SJSA1 (cell line): ENCODE data around the gene P2RX1. TPM values are rescaled to one million over a fixed set of nuclear protein-coding genes. Genes with fewer than 3 reads are reported as not detected.

Experiments
- DNase-seq, 2 experiments: peaks; one replicate each; pipeline ENCODE4 v3.0.0-alpha.2; 2015 to 2020; ENCODE audit warnings: low spot score in 2 of 2, low read depth in 1 of 2
- H3K27ac ChIP-seq: fragments of 250-450 bp; sonication (Bioruptor Pico); 2 replicates; pipeline ENCODE4 v1.5.1; 2020; ENCODE audit warnings: mild to moderate bottlenecking, moderate library complexity
- H3K27me3 ChIP-seq: fragments of 250-450 bp; sonication (Bioruptor Pico); replicated peaks from 2 replicates; pipeline ENCODE4 v1.5.1; 2020; ENCODE audit warnings: mild to moderate bottlenecking, moderate library complexity
- H3K36me3 ChIP-seq: fragments of 250-450 bp; sonication (Bioruptor Pico); 2 replicates; pipeline ENCODE4 v1.5.1; 2020; ENCODE audit warnings: mild to moderate bottlenecking
- H3K4me1 ChIP-seq: fragments of 250-450 bp; sonication (Bioruptor Pico); replicated peaks from 2 replicates; pipeline ENCODE4 v1.6.1; 2021; ENCODE audit warnings: mild to moderate bottlenecking
- H3K4me3 ChIP-seq: fragments of 250-450 bp; sonication (Bioruptor Pico); 2 replicates; pipeline ENCODE4 v1.5.1; 2020; ENCODE audit warnings: mild to moderate bottlenecking
- H3K9me3 ChIP-seq: fragments of 250-450 bp; sonication (Bioruptor Pico); replicated peaks from 2 replicates; pipeline ENCODE4 v1.5.1; 2020; ENCODE audit warnings: mild to moderate bottlenecking
- total RNA-seq: library from RNA; depleted of rRNA; stranded (reverse); fragments of >200 nt; shearing (Covaris generic); gene quantifications from 2 replicates; pipeline ENCODE4 v1.2.3, GENCODE V29; 2014

P2RX1 gene
- total RNA-seq, 1 experiment from 2014 or later, result 9.6 TPM

- H3K27me3 ChIP-seq, result no peaks in the 10 kb centered on the region
- DNase-seq, result no peak
- no peaks in the 10 kb centered on the region for H3K4me1 ChIP-seq
- no peak overlapping the region for H3K27ac ChIP-seq
- H3K9me3 ChIP-seq, result no peaks in the 10 kb centered on the region
- H3K36me3 ChIP-seq, result no peaks in the 10 kb centered on the region
- no peak overlapping the region for H3K4me3 ChIP-seq
Observed at GRCh38 chr17:3924512-3925350, 8.5 kb upstream of the P2RX1 start.

- H3K27me3 ChIP-seq, result no peaks in the 10 kb centered on the region
- no peak overlapping the region for H3K4me3 ChIP-seq
- no peaks in the 10 kb centered on the region for H3K36me3 ChIP-seq
- H3K27ac ChIP-seq, result no peak overlapping the region
- no peak for DNase-seq
- H3K9me3 ChIP-seq, result no peaks in the 10 kb centered on the region
- H3K4me1 ChIP-seq, result no peaks in the 10 kb centered on the region
Observed at GRCh38 chr17:3923466-3924190, 7.4 kb upstream of the P2RX1 start.

GRCh38 chr17:3922765-3923164 lies 6.5 kb upstream of the P2RX1 start:
- Histone ChIP-seq H3K36me3 (no peaks in the 10 kb centered on the region), H3K9me3 (no peaks in the 10 kb centered on the region), H3K4me3 (no peak overlapping the region), H3K4me1 (no peaks in the 10 kb centered on the region), H3K27me3 (no peaks in the 10 kb centered on the region), H3K27ac (no peak overlapping the region)
- DNase-seq, result no peak

- no peak overlapping the region for H3K27ac ChIP-seq
Observed at GRCh38 chr17:3921502-3922319, 5.4 kb upstream of the P2RX1 start.

GRCh38 chr17:3921006-3921405 lies 4.7 kb upstream of the P2RX1 start:
- DNase-seq, result no peak
- Histone ChIP-seq H3K9me3 (no peaks in the 10 kb centered on the region), H3K27ac (no peak overlapping the region), H3K4me3 (no peak overlapping the region), H3K27me3 (no peaks in the 10 kb centered on the region), H3K4me1 (peaks cover 17% of the 10 kb centered on the region), H3K36me3 (no peaks in the 10 kb centered on the region)

More at GRCh38 chr17:3921502-3922319, 5.4 kb upstream of the P2RX1 start:
- Histone ChIP-seq H3K27me3 (no peaks in the 10 kb centered on the region), H3K4me3 (no peak overlapping the region), H3K4me1 (peaks cover 10% of the 10 kb centered on the region), H3K9me3 (no peaks in the 10 kb centered on the region), H3K36me3 (no peaks in the 10 kb centered on the region)
- no peak for DNase-seq

- DNase-seq, result no peak
- H3K4me1 ChIP-seq, result peaks cover 36% of the 10 kb centered on the region
- no peaks in the 10 kb centered on the region for H3K9me3 ChIP-seq
- H3K4me3 ChIP-seq, result no peak overlapping the region
- H3K36me3 ChIP-seq, result 0 out of 2 replicates have a peak, but pooled peaks cover 2% of the 10 kb centered on the region
- no peaks in the 10 kb centered on the region for H3K27me3 ChIP-seq
- no peak overlapping the region for H3K27ac ChIP-seq
Observed at GRCh38 chr17:3919123-3919624, 2.9 kb upstream of the P2RX1 start.

- no peak for DNase-seq
- no peak overlapping the region for H3K27ac ChIP-seq
- no peaks in the 10 kb centered on the region for H3K9me3 ChIP-seq
- 0 out of 2 replicates have a peak, but pooled peaks cover 5% of the 10 kb centered on the region for H3K36me3 ChIP-seq
- no peaks in the 10 kb centered on the region for H3K27me3 ChIP-seq
- H3K4me3 ChIP-seq, result no peak overlapping the region
- peaks cover 42% of the 10 kb centered on the region for H3K4me1 ChIP-seq
Observed at GRCh38 chr17:3918372-3919122, 2.3 kb upstream of the P2RX1 start.

GRCh38 chr17:3917391-3917931 lies 1.2 kb upstream of the P2RX1 start:
- DNase-seq, result peak; percentile 46 to 70
- Histone ChIP-seq H3K9me3 (no peaks in the 10 kb centered on the region), H3K4me1 (peaks cover 45% of the 10 kb centered on the region), H3K36me3 (0 out of 2 replicates have a peak, but pooled peaks cover 9% of the 10 kb centered on the region), H3K4me3 (no peak overlapping the region), H3K27ac (0 out of 2 replicates have a peak overlapping the region, but pooled peaks have one; percentile 58), H3K27me3 (no peaks in the 10 kb centered on the region)

GRCh38 chr17:3916825-3917224 lies 560 bp upstream of the P2RX1 start:
- Histone ChIP-seq H3K4me3 (no peak overlapping the region), H3K9me3 (no peaks in the 10 kb centered on the region), H3K4me1 (peaks cover 45% of the 10 kb centered on the region), H3K36me3 (0 out of 2 replicates have a peak, but pooled peaks cover 10% of the 10 kb centered on the region), H3K27ac (peak overlapping the region; percentile 58), H3K27me3 (no peaks in the 10 kb centered on the region)
- peak in 1 of 2 experiments; percentile 15 for DNase-seq

- no peak for DNase-seq
- H3K9me3 ChIP-seq, result no peaks in the 10 kb centered on the region
- 0 out of 2 replicates have a peak, but pooled peaks cover 12% of the 10 kb centered on the region for H3K36me3 ChIP-seq
- H3K4me1 ChIP-seq, result peaks cover 45% of the 10 kb centered on the region
- peak overlapping the region; percentile 33 for H3K4me3 ChIP-seq
- peak overlapping the region; percentile 58 for H3K27ac ChIP-seq
- H3K27me3 ChIP-seq, result no peaks in the 10 kb centered on the region
Observed at GRCh38 chr17:3915581-3915994, 677 bp downstream of the P2RX1 start.

GRCh38 chr17:3914312-3914670 lies 2.0 kb downstream of the P2RX1 start:
- no peak for DNase-seq
- H3K4me3 ChIP-seq, result no peak overlapping the region
- no peaks in the 10 kb centered on the region for H3K27me3 ChIP-seq
- H3K9me3 ChIP-seq, result no peaks in the 10 kb centered on the region
- no peak overlapping the region for H3K27ac ChIP-seq
- peaks cover 45% of the 10 kb centered on the region for H3K4me1 ChIP-seq
- 0 out of 2 replicates have a peak, but pooled peaks cover 12% of the 10 kb centered on the region for H3K36me3 ChIP-seq

- no peaks in the 10 kb centered on the region for H3K27me3 ChIP-seq
- 0 out of 2 replicates have a peak, but pooled peaks cover 12% of the 10 kb centered on the region for H3K36me3 ChIP-seq
- no peaks in the 10 kb centered on the region for H3K9me3 ChIP-seq
- peaks cover 45% of the 10 kb centered on the region for H3K4me1 ChIP-seq
- no peak overlapping the region for H3K4me3 ChIP-seq
- H3K27ac ChIP-seq, result no peak overlapping the region
- peak; percentile 62 to 82 for DNase-seq
Observed at GRCh38 chr17:3913531-3914311, 2.5 kb downstream of the P2RX1 start.
